HCT116 (cell line): ENCODE measurements around the gene BYSL. TPM values are rescaled to one million over a fixed set of nuclear protein-coding genes. Genes with fewer than 3 reads are reported as not detected.

Experiments
- ATAC-seq: fragments of 200-7000 bp; cut with Tn5 transposase; 2 replicates; pipeline ENCODE4 v1.9.1; 2020; ENCODE audit warnings: mild to moderate bottlenecking, moderate library complexity
- BruUV-seq: library from RNA; stranded (reverse); fragments of 400-500 nt; replicated peaks from 2 replicates; lab custom pipeline; 2021; lab: Mats Ljungman, UMichigan
- CTCF ChIA-PET: fragments of 300-600 bp; sonication (Branson Sonifier 250); formaldehyde crosslinking; loops from one replicate; lab custom pipeline; 2021; ENCODE audit warnings: antibody characterized with exemption; lab: Charles Lee
- POLR2A ChIA-PET: fragments of 300-600, 350-600 bp; sonication (Branson Sonifier 250); formaldehyde crosslinking; loops from one replicate; lab custom pipeline; 2021; ENCODE audit warnings: antibody characterized with exemption; lab: Charles Lee
- RAD21 ChIA-PET, 2 experiments: fragments of 300-600 bp; sonication (Branson Sonifier 250); formaldehyde crosslinking; loops; one replicate each; lab custom pipeline; 2023; ENCODE audit warnings: low total read pairs in 2 of 2; ENCODE audit not compliant: uncharacterized antibody in 2 of 2, unreplicated experiment in 2 of 2, low non-redundant PET in 1 of 2; lab: Charles Lee
- DNase-seq: peaks from one replicate; pipeline ENCODE4 v3.0.0-alpha.2; 2010; ENCODE audit warnings: low read depth, low spot score
- H2AFZ ChIP-seq: fragments of 200-600 bp; shearing (Covaris generic), sonication (generic); 2 replicates; pipeline ENCODE4 v1.6.1; 2017; ENCODE audit warnings: low read depth, mixed run types, mixed read lengths, antibody characterized with exemption, low read length; ENCODE audit not compliant: poor library complexity, severe bottlenecking
- H3K27ac ChIP-seq: 2 replicates; pipeline ENCODE4 v1.5.1; 2012; ENCODE audit warnings: low read depth, low read length
- H3K27me3 ChIP-seq: fragments of 200-600 bp; sonication (generic); 2 replicates; pipeline ENCODE4 v1.6.1; 2016; ENCODE audit warnings: mixed run types, low read length, mixed read lengths; ENCODE audit not compliant: insufficient read depth
- H3K36me3 ChIP-seq, 2 experiments: fragments of 200-500 bp in 1 of 2; fragments of 200-600 bp in 1 of 2; sonication (Bioruptor generic) in 1 of 2; sonication (generic) in 1 of 2; 2 replicates each; pipeline versions ENCODE4 v1.5.1 to v1.6.1; 2014 to 2016; ENCODE audit warnings: low read length in 2 of 2, inconsistent platforms in 1 of 2, mixed read lengths in 1 of 2, mixed run types in 1 of 2; ENCODE audit not compliant: insufficient read depth in 2 of 2, control insufficient read depth in 1 of 2
- H3K4me1 ChIP-seq, 2 experiments: fragments of 200-600 bp in 1 of 2; sonication (generic) in 1 of 2; 2 replicates each; pipeline versions ENCODE4 v1.5.1 to v1.6.1; 2012 to 2017; ENCODE audit warnings: low read length in 2 of 2, inconsistent platforms in 1 of 2, mild to moderate bottlenecking in 1 of 2, mixed read lengths in 1 of 2, mixed run types in 1 of 2, moderate library complexity in 1 of 2; ENCODE audit not compliant: insufficient read depth in 2 of 2, control insufficient read depth in 1 of 2
- H3K4me2 ChIP-seq: fragments of 200-600 bp; sonication (generic); 2 replicates; pipeline ENCODE4 v1.6.1; 2017; ENCODE audit warnings: mixed run types, low read length, mixed read lengths
- H3K4me3 ChIP-seq, 2 experiments: fragments of 200-600 bp in 1 of 2; sonication (generic) in 1 of 2; replicated peaks in 1 of 2; 2 replicates each; pipeline ENCODE4 v1.5.1; 2011 to 2016; ENCODE audit warnings: low read length in 2 of 2, control low read depth in 1 of 2, low read depth in 1 of 2, mild to moderate bottlenecking in 1 of 2, mixed read lengths in 1 of 2, mixed run types in 1 of 2
- H3K79me2 ChIP-seq: fragments of 200-600 bp; sonication (generic); 2 replicates; pipeline ENCODE4 v1.6.1; 2017; ENCODE audit warnings: mild to moderate bottlenecking, mixed run types, low read length, moderate library complexity, mixed read lengths; ENCODE audit not compliant: insufficient read depth
- H3K9ac ChIP-seq: fragments of 200-600 bp; sonication (generic); 2 replicates; pipeline ENCODE4 v1.6.1; 2016; ENCODE audit warnings: low read length, mixed read lengths
- H3K9me2 ChIP-seq: fragments of 200-600 bp; sonication (generic), shearing (Covaris generic); 2 replicates; pipeline ENCODE4 v1.6.1; 2017; ENCODE audit warnings: mixed run types, mild to moderate bottlenecking, moderate library complexity; ENCODE audit not compliant: insufficient read depth
- H3K9me3 ChIP-seq, 2 experiments: fragments of 200-500 bp in 1 of 2; fragments of 200-600 bp in 1 of 2; sonication (Bioruptor generic) in 1 of 2; sonication (generic) in 1 of 2; 2 replicates each; pipeline ENCODE4 v1.6.1; 2014 to 2017; ENCODE audit warnings: low read length in 2 of 2, mixed read lengths in 2 of 2, inconsistent platforms in 1 of 2, low read depth in 1 of 2, mild to moderate bottlenecking in 1 of 2, mixed run types in 1 of 2, moderate library complexity in 1 of 2; ENCODE audit not compliant: control insufficient read depth in 1 of 2, insufficient read depth in 1 of 2
- H4K20me1 ChIP-seq: fragments of 200-600 bp; sonication (generic), shearing (Covaris generic); 2 replicates; pipeline ENCODE4 v1.6.1; 2017; ENCODE audit warnings: mixed run types, mild to moderate bottlenecking, moderate library complexity; ENCODE audit not compliant: insufficient read depth
- EGR1 ChIP-seq: IDR thresholded peaks from 2 replicates; pipeline ENCODE4 v1.6.1; 2012; ENCODE audit warnings: low read depth
- ELF1 ChIP-seq: IDR thresholded peaks from 2 replicates; pipeline ENCODE4 v1.6.1; 2012; ENCODE audit warnings: low read depth, borderline replicate concordance
- EZH2 ChIP-seq: fragments of 200-600 bp; sonication (generic); IDR thresholded peaks from 2 replicates; pipeline ENCODE4 v1.6.1; 2017; ENCODE audit warnings: antibody characterized with exemption, mixed run types
- FOSL1 ChIP-seq: IDR thresholded peaks from 2 replicates; pipeline ENCODE4 v1.6.1; 2012; ENCODE audit warnings: low read depth
- JUND ChIP-seq: IDR thresholded peaks from 2 replicates; pipeline ENCODE4 v1.6.1; 2012
- SIN3A ChIP-seq: IDR thresholded peaks from 2 replicates; pipeline ENCODE4 v1.6.1; 2012; ENCODE audit warnings: low read depth
- SP1 ChIP-seq: IDR thresholded peaks from 2 replicates; pipeline ENCODE4 v1.6.1; 2012; ENCODE audit warnings: low read depth
- YY1 ChIP-seq: IDR thresholded peaks from 2 replicates; pipeline ENCODE4 v1.6.1; 2011; ENCODE audit warnings: low read length, low read depth, moderate library complexity, mild to moderate bottlenecking; ENCODE audit not compliant: insufficient replicate concordance; ENCODE audit errors: extremely low read depth
- ZFX ChIP-seq: fragments of 450-650 bp; IDR thresholded peaks from 2 replicates; pipeline ENCODE4 v1.6.1; 2017
- ZNF274 ChIP-seq: fragments of 200-500 bp; sonication (Bioruptor generic); IDR thresholded peaks from 2 replicates; pipeline ENCODE4 v1.6.1; 2014; ENCODE audit warnings: mild to moderate bottlenecking, low read depth, low read length, inconsistent platforms
- intact Hi-C: fragments of 100-400 bp; cut with micrococcal nuclease; formaldehyde crosslinking; loops from 2 replicates; pipeline ENCODE4 v1.10.0; 2022
- total RNA-seq: library from RNA; stranded (reverse); gene quantifications from one replicate; pipeline ENCODE4 v1.2.1, GENCODE V29; 2021; ENCODE audit not compliant: unreplicated experiment
- TF ChIP-seq, protein P1 (sequence below): IDR thresholded peaks from 2 replicates; pipeline ENCODE4 v1.6.1; 2011; ENCODE audit warnings: mild to moderate bottlenecking, low read length, moderate library complexity; ENCODE audit not compliant: insufficient replicate concordance; ENCODE audit errors: extremely low read depth
- TF ChIP-seq, protein P2 (sequence below), 3 experiments: fragments of 200-600 bp in 1 of 3; sonication (generic) in 1 of 3; IDR thresholded peaks in 2 of 3; conservative IDR thresholded peaks in 1 of 3; 2 replicates each; pipeline ENCODE4 v1.5.1; 2012 to 2017; ENCODE audit warnings: low read depth in 2 of 3, low read length in 2 of 3, antibody characterized with exemption in 1 of 3, borderline replicate concordance in 1 of 3, control low read depth in 1 of 3, mild to moderate bottlenecking in 1 of 3, mixed read lengths in 1 of 3, mixed run types in 1 of 3, moderate library complexity in 1 of 3; ENCODE audit not compliant: insufficient read depth in 1 of 3

Gene BYSL
- total RNA-seq, 1 experiment from 2014 or later, result 55.7 TPM

GRCh38 chr6:41970436-41970846, 49.1 kb downstream of the BYSL start:
- BruUV-seq, result no TSS peak
- RAD21 ChIA-PET, result no interaction called here
- Histone ChIP-seq H3K27me3 (no peaks in the 10 kb centered on the region), H3K79me2 (no peaks in the 10 kb centered on the region), H3K9me2 (no peaks in the 10 kb centered on the region), H3K4me2 (no peak overlapping the region), H3K4me1 (peaks cover 24 to 32% of the 10 kb centered on the region in 2 experiments), H3K9me3 (no peaks in the 10 kb centered on the region), H3K9ac (no peak overlapping the region), H3K4me3 (no peak overlapping the region), H4K20me1 (no peaks in the 10 kb centered on the region), H3K36me3 (no peaks in the 10 kb centered on the region), H3K27ac (no peak overlapping the region), H2AFZ (no peak overlapping the region)
- TF ChIP-seq YY1 (no peak), EZH2 (no peak), SIN3A (no peak), SP1 (no peak)
- TF ChIP-seq, protein P1, sequence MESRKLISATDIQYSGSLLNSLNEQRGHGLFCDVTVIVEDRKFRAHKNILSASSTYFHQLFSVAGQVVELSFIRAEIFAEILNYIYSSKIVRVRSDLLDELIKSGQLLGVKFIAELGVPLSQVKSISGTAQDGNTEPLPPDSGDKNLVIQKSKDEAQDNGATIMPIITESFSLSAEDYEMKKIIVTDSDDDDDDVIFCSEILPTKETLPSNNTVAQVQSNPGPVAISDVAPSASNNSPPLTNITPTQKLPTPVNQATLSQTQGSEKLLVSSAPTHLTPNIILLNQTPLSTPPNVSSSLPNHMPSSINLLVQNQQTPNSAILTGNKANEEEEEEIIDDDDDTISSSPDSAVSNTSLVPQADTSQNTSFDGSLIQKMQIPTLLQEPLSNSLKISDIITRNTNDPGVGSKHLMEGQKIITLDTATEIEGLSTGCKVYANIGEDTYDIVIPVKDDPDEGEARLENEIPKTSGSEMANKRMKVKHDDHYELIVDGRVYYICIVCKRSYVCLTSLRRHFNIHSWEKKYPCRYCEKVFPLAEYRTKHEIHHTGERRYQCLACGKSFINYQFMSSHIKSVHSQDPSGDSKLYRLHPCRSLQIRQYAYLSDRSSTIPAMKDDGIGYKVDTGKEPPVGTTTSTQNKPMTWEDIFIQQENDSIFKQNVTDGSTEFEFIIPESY, result no peak
- CTCF ChIA-PET, result no interaction called here
- intact Hi-C loops, result no loop called here
- ATAC-seq (no peak), DNase-seq (no peak)
- POLR2A ChIA-PET, result no interaction called here

- H3K9ac ChIP-seq, result no peak overlapping the region
- ATAC-seq (no peak), DNase-seq (no peak)
- H2AFZ ChIP-seq, result no peak overlapping the region
- no peaks in the 10 kb centered on the region for H3K79me2 ChIP-seq
- intact Hi-C loops, result no loop called here
- ChIA-PET CTCF (no interaction called here), RAD21 (interaction anchor here in 1 of 2 experiments (0.5 kb wide), 1 partner anchor 46 kb away, joined by 3 read pairs; no protein-coding TSS in a partner anchor), POLR2A (no interaction called here)
- no peak overlapping the region for H3K4me3 ChIP-seq
- H4K20me1 ChIP-seq, result no peaks in the 10 kb centered on the region
- H3K4me1 ChIP-seq, result peaks cover 10 to 23% of the 10 kb centered on the region in 2 experiments
- TF ChIP-seq JUND (no peak), ZNF274 (no peak), EZH2 (no peak), EGR1 (no peak), ELF1 (no peak), FOSL1 (no peak), ZFX (no peak)
- TF ChIP-seq, protein P2, sequence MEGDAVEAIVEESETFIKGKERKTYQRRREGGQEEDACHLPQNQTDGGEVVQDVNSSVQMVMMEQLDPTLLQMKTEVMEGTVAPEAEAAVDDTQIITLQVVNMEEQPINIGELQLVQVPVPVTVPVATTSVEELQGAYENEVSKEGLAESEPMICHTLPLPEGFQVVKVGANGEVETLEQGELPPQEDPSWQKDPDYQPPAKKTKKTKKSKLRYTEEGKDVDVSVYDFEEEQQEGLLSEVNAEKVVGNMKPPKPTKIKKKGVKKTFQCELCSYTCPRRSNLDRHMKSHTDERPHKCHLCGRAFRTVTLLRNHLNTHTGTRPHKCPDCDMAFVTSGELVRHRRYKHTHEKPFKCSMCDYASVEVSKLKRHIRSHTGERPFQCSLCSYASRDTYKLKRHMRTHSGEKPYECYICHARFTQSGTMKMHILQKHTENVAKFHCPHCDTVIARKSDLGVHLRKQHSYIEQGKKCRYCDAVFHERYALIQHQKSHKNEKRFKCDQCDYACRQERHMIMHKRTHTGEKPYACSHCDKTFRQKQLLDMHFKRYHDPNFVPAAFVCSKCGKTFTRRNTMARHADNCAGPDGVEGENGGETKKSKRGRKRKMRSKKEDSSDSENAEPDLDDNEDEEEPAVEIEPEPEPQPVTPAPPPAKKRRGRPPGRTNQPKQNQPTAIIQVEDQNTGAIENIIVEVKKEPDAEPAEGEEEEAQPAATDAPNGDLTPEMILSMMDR (IDR thresholded peaks at IDR 0.05 in 2 of 3, conservative IDR thresholded peaks at IDR 0.05 in 1 of 3; ENCODE audit: borderline replicate concordance in 1 of 3, insufficient read depth in 1 of 3, low read depth in 2 of 3, low read length in 2 of 3), result no peak
- no peak overlapping the region for H3K27ac ChIP-seq
- H3K9me2 ChIP-seq, result no peaks in the 10 kb centered on the region
- H3K36me3 ChIP-seq, result no peaks in the 10 kb centered on the region
- no peaks in the 10 kb centered on the region for H3K27me3 ChIP-seq
- no TSS peak for BruUV-seq
- H3K9me3 ChIP-seq, result no peaks in the 10 kb centered on the region
- H3K4me2 ChIP-seq, result no peak overlapping the region
Measured at GRCh38 chr6:41972826-41973225, 51.5 kb downstream of the BYSL start.
